Gastroesophageal sphincter (tissue), 4 donors: ENCODE data around the gene AP5M1. TPM values are rescaled to one million over a fixed set of nuclear protein-coding genes. Genes with fewer than 3 reads are reported as not detected.
"Not testable (repeated sequence)": the region's sequence is repeated elsewhere in the genome, so short reads cannot be mapped to it uniquely, and the experiment has no call there.

Source experiments
- ATAC-seq: fragments of 150-250 bp; one replicate; pipeline ENCODE4 v1.9.1; 2016; ENCODE audit warnings: mild to moderate bottlenecking, moderate library complexity
- H3K27ac ChIP-seq, 4 donors: fragments of 200-600 bp; sonication (generic) in 3 of 4; 1 replicate in 3 of 4; 2 replicates in 1 of 4; pipeline ENCODE4 v1.5.1; 2016 to 2019
- H3K27me3 ChIP-seq: fragments of 200-600 bp; sonication (generic); one replicate; pipeline ENCODE4 v1.5.1; 2019
- H3K36me3 ChIP-seq, 2 donors: fragments of 200-600 bp; sonication (generic); one replicate each; pipeline ENCODE4 v1.5.1; 2019; ENCODE audit warnings: control low read depth in 1 of 2
- H3K4me1 ChIP-seq, 3 donors: fragments of 200-600 bp; sonication (generic); 1 replicate in 2 of 3; 2 replicates in 1 of 3; pipeline ENCODE4 v1.5.1; 2016 to 2019; ENCODE audit warnings: control low read depth in 2 of 3
- H3K4me3 ChIP-seq, 2 donors: fragments of 200-600 bp; sonication (generic); one replicate each; pipeline ENCODE4 v1.5.1; 2019; ENCODE audit warnings: mild to moderate bottlenecking in 1 of 2, moderate library complexity in 1 of 2
- H3K9me3 ChIP-seq, 3 donors: fragments of 200-600 bp; sonication (generic); one replicate each; pipeline ENCODE4 v1.5.1; 2017 to 2019; ENCODE audit warnings: control low read depth in 2 of 3
- EP300 ChIP-seq: sonication (generic); formaldehyde crosslinking; IDR thresholded peaks from one replicate; pipeline ENCODE4 v1.6.1; 2017; ENCODE audit warnings: antibody characterized with exemption, mild to moderate bottlenecking
- POLR2A ChIP-seq, 2 donors: fragments of 450-650 bp; IDR thresholded peaks; one replicate each; pipeline ENCODE4 v1.6.1; 2017; ENCODE audit warnings: antibody characterized with exemption in 2 of 2, mild to moderate bottlenecking in 2 of 2, moderate library complexity in 1 of 2
- POLR2AphosphoS5 ChIP-seq: sonication (generic); formaldehyde crosslinking; IDR thresholded peaks from one replicate; pipeline ENCODE4 v1.6.1; 2017; ENCODE audit warnings: antibody characterized with exemption
- WGBS, 2 donors: methylation state at CpG; one replicate each; pipeline ENCODE4 v1.1.5; 2018; ENCODE audit warnings: low coverage in 1 of 2; 5-methylcytosine and 5-hydroxymethylcytosine counted together
- total RNA-seq, 4 donors: library from RNA; depleted of rRNA; stranded (reverse); fragments of >200 nt; gene quantifications; one replicate each; pipeline ENCODE4 v1.1.0, GENCODE V29; 2016
- TF ChIP-seq, protein P1 (sequence below), 4 experiments: fragments of 200-600 bp in 2 of 4; fragments of 450-650 bp in 2 of 4; sonication (generic) in 1 of 4; IDR thresholded peaks; one replicate each; pipeline ENCODE4 v1.5.1; 2017 to 2019; ENCODE audit warnings: antibody characterized with exemption in 4 of 4, mild to moderate bottlenecking in 2 of 4, moderate library complexity in 2 of 4

AP5M1 gene
- total RNA-seq, 4 donors from 2014 or later = 23.2 to 37.8 (median 30.5) TPM

GRCh38 chr14:57243320-57243719 is 25.5 kb upstream of the AP5M1 start:
- Histone ChIP-seq H3K27ac (no peak overlapping the region), H3K27me3 (no peaks in the 10 kb centered on the region), H3K4me1 (peaks cover 0 to 15% (median 3%) of the 10 kb centered on the region in 3 donors), H3K36me3 (peaks cover 0 to 51% of the 10 kb centered on the region in 2 donors), H3K9me3 (no peaks in the 10 kb centered on the region), H3K4me3 (no peak overlapping the region)
- ATAC-seq = no peak
- TF ChIP-seq, protein P1, sequence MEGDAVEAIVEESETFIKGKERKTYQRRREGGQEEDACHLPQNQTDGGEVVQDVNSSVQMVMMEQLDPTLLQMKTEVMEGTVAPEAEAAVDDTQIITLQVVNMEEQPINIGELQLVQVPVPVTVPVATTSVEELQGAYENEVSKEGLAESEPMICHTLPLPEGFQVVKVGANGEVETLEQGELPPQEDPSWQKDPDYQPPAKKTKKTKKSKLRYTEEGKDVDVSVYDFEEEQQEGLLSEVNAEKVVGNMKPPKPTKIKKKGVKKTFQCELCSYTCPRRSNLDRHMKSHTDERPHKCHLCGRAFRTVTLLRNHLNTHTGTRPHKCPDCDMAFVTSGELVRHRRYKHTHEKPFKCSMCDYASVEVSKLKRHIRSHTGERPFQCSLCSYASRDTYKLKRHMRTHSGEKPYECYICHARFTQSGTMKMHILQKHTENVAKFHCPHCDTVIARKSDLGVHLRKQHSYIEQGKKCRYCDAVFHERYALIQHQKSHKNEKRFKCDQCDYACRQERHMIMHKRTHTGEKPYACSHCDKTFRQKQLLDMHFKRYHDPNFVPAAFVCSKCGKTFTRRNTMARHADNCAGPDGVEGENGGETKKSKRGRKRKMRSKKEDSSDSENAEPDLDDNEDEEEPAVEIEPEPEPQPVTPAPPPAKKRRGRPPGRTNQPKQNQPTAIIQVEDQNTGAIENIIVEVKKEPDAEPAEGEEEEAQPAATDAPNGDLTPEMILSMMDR (IDR thresholded peaks at IDR 0.05) = no peak
- TF ChIP-seq POLR2AphosphoS5 = no peak
- no peak for TF ChIP-seq POLR2A (IDR thresholded peaks at IDR 0.05)

GRCh38 chr14:57244106-57244505 is 24.7 kb upstream of the AP5M1 start:
- Histone ChIP-seq H3K4me1 (peaks cover 0 to 15% (median 3%) of the 10 kb centered on the region in 3 donors), H3K9me3 (no peaks in the 10 kb centered on the region), H3K27ac (no peak overlapping the region), H3K27me3 (no peaks in the 10 kb centered on the region), H3K4me3 (no peak overlapping the region), H3K36me3 (peaks cover 0 to 43% of the 10 kb centered on the region in 2 donors)
- TF ChIP-seq, protein P1 (IDR thresholded peaks at IDR 0.05) = no peak
- TF ChIP-seq POLR2A (IDR thresholded peaks at IDR 0.05) = no peak
- TF ChIP-seq EP300 = no peak
- TF ChIP-seq POLR2AphosphoS5 = no peak
- 15 to 19% methylated on average over 2 of the region's 2 CpGs for WGBS, 2 donors
- ATAC-seq = no peak

- Histone ChIP-seq H3K4me1 (peaks cover 0 to 17% (median 3%) of the 10 kb centered on the region in 3 donors), H3K27ac (no peak overlapping the region), H3K36me3 (peaks cover 0 to 27% of the 10 kb centered on the region in 2 donors), H3K9me3 (no peaks in the 10 kb centered on the region), H3K27me3 (no peaks in the 10 kb centered on the region), H3K4me3 (no peak overlapping the region)
- WGBS, 2 donors = 94 to 100% methylated on average over 2 of the region's 2 CpGs
- no peak for TF ChIP-seq EP300
- TF ChIP-seq, protein P1 (IDR thresholded peaks at IDR 0.05) = no peak
- no peak for TF ChIP-seq POLR2AphosphoS5
- TF ChIP-seq POLR2A (IDR thresholded peaks at IDR 0.05) = no peak
- ATAC-seq = no peak
These were observed 22.8 kb upstream of the AP5M1 start for GRCh38 chr14:57245941-57246340.

GRCh38 chr14:57246933-57247657 is 21.7 kb upstream of the AP5M1 start:
- 55 to 81% methylated on average over 2 of the region's 2 CpGs for WGBS, 2 donors
- no peak for ATAC-seq
- Histone ChIP-seq H3K36me3 (peaks cover 0 to 23% of the 10 kb centered on the region in 2 donors), H3K4me1 (peaks cover 0 to 29% (median 3%) of the 10 kb centered on the region in 3 donors), H3K27ac (no peak overlapping the region), H3K4me3 (no peak overlapping the region), H3K9me3 (no peaks in the 10 kb centered on the region), H3K27me3 (no peaks in the 10 kb centered on the region)
- TF ChIP-seq POLR2AphosphoS5 (no peak), EP300 (no peak)
- TF ChIP-seq, protein P1 (IDR thresholded peaks at IDR 0.05) = no peak

- peaks cover 0 to 26% (median 0%) of the 10 kb centered on the region in 3 donors for H3K4me1 ChIP-seq
- H3K27me3 ChIP-seq = no peaks in the 10 kb centered on the region
- H3K36me3 ChIP-seq = no peaks in the 10 kb centered on the region
- TF ChIP-seq, protein P1 (IDR thresholded peaks at IDR 0.05) = no peak
- TF ChIP-seq POLR2A (IDR thresholded peaks at IDR 0.05) = no peak
- TF ChIP-seq POLR2AphosphoS5 = no peak
- no peak for TF ChIP-seq EP300
- no peak overlapping the region for H3K4me3 ChIP-seq
- ATAC-seq = no peak
- H3K27ac ChIP-seq = no peak overlapping the region
- no peaks in the 10 kb centered on the region for H3K9me3 ChIP-seq
These were observed 13.9 kb upstream of the AP5M1 start for GRCh38 chr14:57254884-57255283.

- H3K4me1 ChIP-seq = peaks cover 0 to 23% (median 2%) of the 10 kb centered on the region in 3 donors
- not testable (repeated sequence) for ATAC-seq, H3K27ac ChIP-seq, H3K9me3 ChIP-seq, H3K36me3 ChIP-seq, H3K27me3 ChIP-seq, H3K4me3 ChIP-seq
- WGBS, 2 donors = 78 to 83% methylated on average over 2 of the region's 2 CpGs
These were observed 10.6 kb upstream of the AP5M1 start for GRCh38 chr14:57258221-57258620.
